Ovary (tissue), 9 donors: ENCODE data around the gene GMPR. TPM values are rescaled to one million over a fixed set of nuclear protein-coding genes. Genes with fewer than 3 reads are reported as not detected.
"Not testable (repeated sequence)": the region's sequence is repeated elsewhere in the genome, so short reads cannot be mapped to it uniquely, and the experiment has no call there.

Experiments used
- DNase-seq, 5 donors: peaks; one replicate each; pipeline ENCODE4 v3.0.0-alpha.2; 2019 to 2020
- H3K27ac ChIP-seq, 2 donors: fragments of 200-600 bp; one replicate each; pipeline versions ENCODE4 v1.5.1 to v1.8.0; 2019 to 2022
- H3K27me3 ChIP-seq: fragments of 200-600 bp; one replicate; pipeline ENCODE4 v1.8.0; 2022
- H3K36me3 ChIP-seq: fragments of 200-600 bp; sonication (generic); one replicate; pipeline ENCODE4 v1.5.1; 2019
- H3K4me1 ChIP-seq: one replicate; pipeline ENCODE4 v1.8.1; 2013; ENCODE audit warnings: mild to moderate bottlenecking, moderate library complexity; ENCODE audit not compliant: insufficient read depth
- H3K4me3 ChIP-seq: fragments of 200-600 bp; sonication (generic); one replicate; pipeline ENCODE4 v1.5.1; 2017
- H3K9me3 ChIP-seq, 2 donors: fragments of 200-600 bp in 1 of 2; sonication (generic) in 1 of 2; one replicate each; pipeline versions ENCODE4 v1.5.1 to v1.8.1; 2013 to 2019; ENCODE audit warnings: mild to moderate bottlenecking in 1 of 2, moderate library complexity in 1 of 2
- CTCF ChIP-seq, 3 donors: fragments of 450-650 bp in 2 of 3; fragments of 200-600 bp in 1 of 3; IDR thresholded peaks; one replicate each; pipeline versions ENCODE4 v1.5.1 to v1.8.0; 2016 to 2022; ENCODE audit warnings: antibody characterized with exemption in 3 of 3, mild to moderate bottlenecking in 1 of 3
- EP300 ChIP-seq: sonication (generic); formaldehyde crosslinking; IDR thresholded peaks from one replicate; pipeline ENCODE4 v1.6.1; 2017; ENCODE audit warnings: antibody characterized with exemption
- POLR2A ChIP-seq: fragments of 450-650 bp; IDR thresholded peaks from one replicate; pipeline ENCODE4 v1.6.1; 2017; ENCODE audit warnings: antibody characterized with exemption, mild to moderate bottlenecking, moderate library complexity
- WGBS, 3 donors: extraction: QIAGEN DNeasy Blood & Tissue Kit in 1 of 3; methylation state at CpG; one replicate each; pipeline versions ENCODE4 v1.1.5 to v1.1.7; 2013 to 2017; 5-methylcytosine and 5-hydroxymethylcytosine counted together
- intact Hi-C, 4 donors: fragments of 100-400 bp; cut with DNase I; formaldehyde crosslinking; loops; one replicate each; pipeline versions ENCODE4 v1.11.0 to v1.15.1; 2022 to 2023
- polyA plus RNA-seq, 2 donors: library from polyadenylated mRNA; stranded (reverse); fragments of 200-250 nt in 1 of 2; fragments of 350-450 nt in 1 of 2; fragmentation: Illumina TruSeq in 1 of 2; extraction: RNeasy Lipid Tissue Mini Kit (QIAGEN cat#74804) in 1 of 2; gene quantifications; one replicate each; pipeline ENCODE4 v1.2.3, GENCODE V29; 2013 to 2014
- total RNA-seq, 7 donors: library from RNA; depleted of rRNA in 2 of 7; stranded (reverse); fragments of >200 nt in 2 of 7; fragmentation: NEBNext Ultra II Directional in 3 of 7; extraction: Animal tissue kit (Norgen Biotek cat#: 25700) in 3 of 7; gene quantifications; one replicate each; pipeline versions ENCODE4 v1.1.0 to v1.2.4, GENCODE V29; 2016 to 2023
- donor health status: DM: no; HTN: no; CAD: no; lungs with moderate emphysema.
- donor health status: DM: no; HTN: no; CAD: no.
- donor health status: Bipolar disorder and iron deficiency.
- donor health status: DM: yes; HTN: yes; CAD: no.
- donor health status: DM: no; HTN: no; CAD: no.
- donor health status: DM: yes; HTN: yes; CAD: no.

Gene GMPR
- total and polyA plus RNA-seq, 9 donors = 18.6 to 50.2 (median 35.1) TPM

- TF ChIP-seq POLR2A = no peak
- TF ChIP-seq EP300 = no peak
- no peak for TF ChIP-seq CTCF (IDR thresholded peaks at IDR 0.05)
- intact Hi-C loops = no loop called here
- Histone ChIP-seq H3K9me3 (no peaks in the 10 kb centered on the region), H3K27me3 (no peaks in the 10 kb centered on the region), H3K4me1 (no peaks in the 10 kb centered on the region), H3K4me3 (no peak overlapping the region), H3K36me3 (no peaks in the 10 kb centered on the region), H3K27ac (no peak overlapping the region)
- DNase-seq = no peak
- 100% methylated on average over 2 of the region's 2 CpGs for WGBS, 3 donors
Measured at GRCh38 chr6:16264785-16265184, 26.4 kb downstream of the GMPR start.

DNA sequence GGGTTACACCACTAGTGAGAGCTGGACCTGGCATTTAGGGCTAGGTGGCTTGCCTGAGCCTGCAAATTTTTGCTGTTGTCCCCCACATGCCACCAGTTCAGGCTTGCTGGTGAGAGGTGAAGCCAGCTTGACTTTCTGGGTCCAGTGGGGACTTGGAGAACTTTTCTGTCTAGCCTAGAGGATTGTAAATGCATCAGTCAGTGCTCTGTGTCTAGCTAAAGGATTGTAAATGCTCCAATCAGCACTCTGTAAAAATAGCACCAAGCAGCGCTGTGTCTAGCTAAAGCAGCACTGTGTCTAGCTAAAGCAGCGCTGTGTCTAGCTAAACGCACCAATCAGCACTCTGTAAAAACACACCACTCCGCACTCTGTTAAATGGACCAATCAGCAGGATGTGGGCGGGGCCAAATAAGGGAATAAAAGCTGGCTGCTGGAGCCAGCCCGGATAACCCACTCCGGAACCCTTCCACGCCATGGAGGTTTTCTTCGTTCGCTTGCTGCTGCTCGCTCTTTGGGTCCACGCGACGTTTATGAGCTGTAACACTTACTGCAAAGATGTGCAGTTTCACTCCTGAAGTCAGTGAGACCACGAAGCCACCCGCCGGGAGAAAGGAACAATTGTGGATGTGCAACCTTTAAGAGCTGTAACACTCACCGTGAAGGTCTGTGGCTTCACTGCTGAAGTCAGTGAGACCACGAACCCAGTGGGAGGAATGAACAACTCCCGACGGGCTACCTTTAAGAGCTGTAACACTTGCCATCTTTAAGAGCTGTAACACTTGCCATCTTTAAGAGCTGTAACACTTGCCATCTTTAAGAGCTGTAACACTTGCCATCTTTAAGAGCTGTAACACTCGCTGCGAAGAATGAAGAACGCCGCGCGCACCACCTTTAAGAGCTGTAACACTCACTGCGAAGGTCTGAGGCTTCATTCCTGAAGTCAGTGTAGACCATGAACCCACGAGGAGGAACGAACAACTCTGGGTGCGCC is 27.3 kb downstream of the GMPR start:
- peak in 1 of 5 donors; percentile 25 for DNase-seq
- WGBS, 3 donors = 96 to 97% (median 96%) methylated on average over 31 of the region's 31 CpGs
- Histone ChIP-seq H3K9me3 (no peaks in the 10 kb centered on the region), H3K4me3 (no peak overlapping the region), H3K27ac (no peak overlapping the region), H3K4me1 (no peaks in the 10 kb centered on the region), H3K36me3 (no peaks in the 10 kb centered on the region), H3K27me3 (no peaks in the 10 kb centered on the region)
- intact Hi-C loops = no loop called here
- TF ChIP-seq POLR2A (no peak), EP300 (no peak), CTCF (IDR thresholded peaks at IDR 0.05) (no peak)

DNA sequence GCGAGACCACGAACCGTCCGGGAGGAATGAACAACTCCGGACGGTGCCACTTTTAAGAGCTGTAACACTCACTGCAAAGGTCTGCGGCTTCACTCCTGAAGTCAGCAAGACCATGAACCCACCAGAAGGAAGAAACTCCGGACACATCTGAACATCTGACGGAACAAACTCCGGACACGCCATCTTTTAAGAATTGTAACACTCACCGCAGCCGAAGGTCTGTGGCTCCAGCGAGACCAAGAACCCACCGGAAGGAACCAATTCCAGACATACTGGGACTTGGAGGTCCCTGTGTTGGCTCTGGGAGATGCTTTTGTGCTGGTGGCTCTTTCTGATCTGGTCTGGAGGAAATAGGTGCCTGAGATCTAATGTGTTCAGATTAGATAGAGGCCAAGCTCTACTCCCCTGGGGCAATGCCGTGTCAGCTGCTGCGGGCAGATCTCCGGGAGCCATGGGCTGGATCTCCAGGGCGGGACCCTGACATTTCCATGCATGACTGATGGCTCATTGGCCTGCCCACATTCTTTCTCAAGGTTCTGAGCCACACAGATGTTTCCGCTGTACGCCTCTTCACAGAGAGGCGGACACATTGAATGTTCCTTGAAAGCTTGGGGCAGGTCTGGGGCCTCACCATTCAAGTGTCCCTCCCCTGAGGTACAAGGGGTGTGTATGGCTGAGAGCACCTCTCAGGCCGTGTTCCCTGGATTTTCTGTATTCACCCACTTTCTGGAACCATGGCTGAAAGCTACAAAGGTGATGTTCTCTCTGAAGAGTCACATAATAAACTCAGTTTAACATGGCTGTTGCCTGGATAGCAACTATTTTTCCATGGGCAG is 29.3 kb downstream of the GMPR start:
- intact Hi-C loops = no loop called here
- WGBS, 3 donors = 90 to 96% (median 93%) methylated on average over 23 of the region's 23 CpGs
- no peak overlapping the region for H3K27ac ChIP-seq
- no peaks in the 10 kb centered on the region for H3K27me3 ChIP-seq
- H3K36me3 ChIP-seq = no peaks in the 10 kb centered on the region
- TF ChIP-seq EP300 = no peak
- TF ChIP-seq CTCF (IDR thresholded peaks at IDR 0.05) = no peak
- TF ChIP-seq POLR2A = no peak
- no peaks in the 10 kb centered on the region for H3K9me3 ChIP-seq
- DNase-seq = no peak
- H3K4me1 ChIP-seq = no peaks in the 10 kb centered on the region
- no peak overlapping the region for H3K4me3 ChIP-seq

GRCh38 chr6:16269442-16270070 is 31.2 kb downstream of the GMPR start:
- intact Hi-C loops, H3K4me3 ChIP-seq, H3K36me3 ChIP-seq, H3K9me3 ChIP-seq, H3K27me3 ChIP-seq, DNase-seq, H3K27ac ChIP-seq, H3K4me1 ChIP-seq: not testable (repeated sequence)
- WGBS, 3 donors = 90 to 91% (median 90%) methylated on average over 7 of the region's 7 CpGs
